WI38 (cell line): ENCODE measurements around the gene TRNP1.
A peak's percentile ranks its signal among the peaks of the same experiment; 100 is the strongest.

Experiments
- H3K4me3 ChIP-seq: 2 replicates; pipeline ENCODE4 v1.5.1; 2011; ENCODE audit warnings: low read depth, mild to moderate bottlenecking, control low read depth, low read length
- TF ChIP-seq, protein P1 (sequence below): IDR thresholded peaks from 2 replicates; pipeline ENCODE4 v1.5.1; 2012; ENCODE audit warnings: low read depth, mild to moderate bottlenecking, control low read depth, low read length

The TRNP1 gene

DNA sequence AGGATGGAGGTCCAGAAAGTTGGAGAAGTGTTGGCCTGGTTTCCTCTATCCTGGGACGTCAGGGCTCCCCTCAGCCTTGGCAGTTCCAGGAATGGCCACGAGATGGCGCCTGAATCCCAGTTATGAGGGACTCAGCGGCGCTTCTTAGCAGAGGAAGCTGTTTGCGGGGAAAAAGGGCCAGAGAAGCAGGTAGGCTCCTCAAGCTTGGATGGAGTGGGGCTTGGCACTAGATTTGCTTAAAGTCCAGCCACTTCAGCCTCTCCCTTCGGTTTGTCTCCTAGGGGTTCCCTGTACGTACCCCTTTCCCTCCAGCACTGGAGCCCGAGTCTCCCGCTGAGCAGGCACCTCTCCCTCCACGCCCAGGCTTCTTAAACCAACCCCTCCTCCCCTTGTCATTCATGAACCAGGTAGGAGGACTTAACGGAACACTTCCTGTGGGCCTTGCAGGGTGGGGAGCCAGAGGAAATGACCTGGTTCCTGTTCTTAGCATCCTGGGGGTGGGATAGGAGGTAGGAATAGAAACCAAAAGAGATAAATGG is 51.2 kb downstream of the TRNP1 start:
- TF ChIP-seq, protein P1, sequence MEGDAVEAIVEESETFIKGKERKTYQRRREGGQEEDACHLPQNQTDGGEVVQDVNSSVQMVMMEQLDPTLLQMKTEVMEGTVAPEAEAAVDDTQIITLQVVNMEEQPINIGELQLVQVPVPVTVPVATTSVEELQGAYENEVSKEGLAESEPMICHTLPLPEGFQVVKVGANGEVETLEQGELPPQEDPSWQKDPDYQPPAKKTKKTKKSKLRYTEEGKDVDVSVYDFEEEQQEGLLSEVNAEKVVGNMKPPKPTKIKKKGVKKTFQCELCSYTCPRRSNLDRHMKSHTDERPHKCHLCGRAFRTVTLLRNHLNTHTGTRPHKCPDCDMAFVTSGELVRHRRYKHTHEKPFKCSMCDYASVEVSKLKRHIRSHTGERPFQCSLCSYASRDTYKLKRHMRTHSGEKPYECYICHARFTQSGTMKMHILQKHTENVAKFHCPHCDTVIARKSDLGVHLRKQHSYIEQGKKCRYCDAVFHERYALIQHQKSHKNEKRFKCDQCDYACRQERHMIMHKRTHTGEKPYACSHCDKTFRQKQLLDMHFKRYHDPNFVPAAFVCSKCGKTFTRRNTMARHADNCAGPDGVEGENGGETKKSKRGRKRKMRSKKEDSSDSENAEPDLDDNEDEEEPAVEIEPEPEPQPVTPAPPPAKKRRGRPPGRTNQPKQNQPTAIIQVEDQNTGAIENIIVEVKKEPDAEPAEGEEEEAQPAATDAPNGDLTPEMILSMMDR, result peak; percentile 99
- H3K4me3 ChIP-seq, result no peak overlapping the region

- TF ChIP-seq, protein P1, result peak; percentile 78
- H3K4me3 ChIP-seq, result no peak overlapping the region
Measured at GRCh38 chr1:27045973-27046558, 52.6 kb downstream of the TRNP1 start.

GRCh38 chr1:27047914-27048313 is 54.4 kb downstream of the TRNP1 start:
- TF ChIP-seq, protein P1, result no peak
- no peak overlapping the region for H3K4me3 ChIP-seq

GRCh38 chr1:27049100-27049499 is 55.6 kb downstream of the TRNP1 start:
- no peak overlapping the region for H3K4me3 ChIP-seq
- TF ChIP-seq, protein P1, result no peak

GRCh38 chr1:27049607-27050006 is 56.1 kb downstream of the TRNP1 start:
- TF ChIP-seq, protein P1, result no peak
- H3K4me3 ChIP-seq, result no peak overlapping the region
